CD4-positive, CD25-positive, alpha-beta regulatory T cell (primary cell): ENCODE results near the gene GGCX. TPM values are rescaled to one million over a fixed set of nuclear protein-coding genes. Genes with fewer than 3 reads are reported as not detected.

ENCODE experiments used
- ATAC-seq, 2 donors: fragments of 150-1000 bp; cut with Tn5 transposase; one replicate each; pipeline ENCODE4 v1.10.0; 2021; ENCODE audit warnings: low read depth in 2 of 2, moderate number of reproducible peaks in 2 of 2, moderate library complexity in 1 of 2
- DNase-seq, 3 donors: peaks; one replicate each; pipeline versions ENCODE4 v3.0.0 to v3.0.0-alpha.2; 2012 to 2022; ENCODE audit warnings: mixed read lengths in 1 of 3
- H3K27ac ChIP-seq: one replicate; pipeline ENCODE4 v1.7.0; 2013; ENCODE audit warnings: mild to moderate bottlenecking, low read length; ENCODE audit not compliant: insufficient read depth, poor library complexity, severe bottlenecking
- H3K27me3 ChIP-seq: one replicate; pipeline ENCODE4 v1.7.0; 2013; ENCODE audit warnings: low read length; ENCODE audit not compliant: control insufficient read depth, insufficient read depth
- H3K36me3 ChIP-seq: one replicate; pipeline ENCODE4 v1.7.0; 2013; ENCODE audit warnings: mild to moderate bottlenecking, low read length, moderate library complexity; ENCODE audit not compliant: control insufficient read depth, insufficient read depth
- H3K4me1 ChIP-seq: 2 replicates; pipeline ENCODE4 v1.7.0; 2013; ENCODE audit warnings: mild to moderate bottlenecking, low read length; ENCODE audit not compliant: insufficient read depth, control insufficient read depth, poor library complexity, severe bottlenecking
- H3K4me3 ChIP-seq: one replicate; pipeline ENCODE4 v1.7.0; 2013; ENCODE audit warnings: low read depth, mild to moderate bottlenecking, low read length, moderate library complexity
- H3K9me3 ChIP-seq, 2 experiments: 1 replicate in 1 of 2; 2 replicates in 1 of 2; pipeline ENCODE4 v1.7.0; 2013; ENCODE audit warnings: low read length in 2 of 2, mild to moderate bottlenecking in 1 of 2, moderate library complexity in 1 of 2; ENCODE audit not compliant: control insufficient read depth in 2 of 2
- H3K27ac Mint-ChIP-seq, 3 donors: one replicate each; pipeline ENCODE4 v1.8.0; 2020 to 2022; ENCODE audit warnings: mild to moderate bottlenecking in 3 of 3, mixed read lengths in 3 of 3, moderate library complexity in 2 of 3
- H3K27me3 Mint-ChIP-seq: one replicate; pipeline ENCODE4 v1.8.0; 2022; ENCODE audit warnings: mild to moderate bottlenecking, mixed read lengths
- H3K36me3 Mint-ChIP-seq: one replicate; pipeline ENCODE4 v1.8.0; 2020; ENCODE audit warnings: mixed read lengths
- H3K4me1 Mint-ChIP-seq, 4 donors: one replicate each; pipeline ENCODE4 v1.8.0; 2020 to 2022; ENCODE audit warnings: mixed read lengths in 4 of 4, mild to moderate bottlenecking in 1 of 4
- H3K4me3 Mint-ChIP-seq, 4 donors: one replicate each; pipeline ENCODE4 v1.8.0; 2020 to 2022; ENCODE audit warnings: mild to moderate bottlenecking in 4 of 4, mixed read lengths in 4 of 4, moderate library complexity in 3 of 4
- H3K9me3 Mint-ChIP-seq, 7 donors: one replicate each; pipeline ENCODE4 v1.8.0; 2020 to 2022; ENCODE audit warnings: mixed read lengths in 7 of 7, mild to moderate bottlenecking in 3 of 7, moderate library complexity in 2 of 7
- polyA plus RNA-seq, 4 donors: library from polyadenylated mRNA; unstranded; fragments of 300-500 nt; fragmentation: Illumina TruSeq; gene quantifications; one replicate each; pipeline ENCODE4 v1.2.3, GENCODE V29; 2021
- total RNA-seq: library from RNA; stranded (reverse); gene quantifications from one replicate; pipeline ENCODE4 v1.2.3, GENCODE V29; 2022

The GGCX gene
- total and polyA plus RNA-seq, 5 donors from 2014 or later = 16.7 to 28.1 (median 18.3) TPM

DNA sequence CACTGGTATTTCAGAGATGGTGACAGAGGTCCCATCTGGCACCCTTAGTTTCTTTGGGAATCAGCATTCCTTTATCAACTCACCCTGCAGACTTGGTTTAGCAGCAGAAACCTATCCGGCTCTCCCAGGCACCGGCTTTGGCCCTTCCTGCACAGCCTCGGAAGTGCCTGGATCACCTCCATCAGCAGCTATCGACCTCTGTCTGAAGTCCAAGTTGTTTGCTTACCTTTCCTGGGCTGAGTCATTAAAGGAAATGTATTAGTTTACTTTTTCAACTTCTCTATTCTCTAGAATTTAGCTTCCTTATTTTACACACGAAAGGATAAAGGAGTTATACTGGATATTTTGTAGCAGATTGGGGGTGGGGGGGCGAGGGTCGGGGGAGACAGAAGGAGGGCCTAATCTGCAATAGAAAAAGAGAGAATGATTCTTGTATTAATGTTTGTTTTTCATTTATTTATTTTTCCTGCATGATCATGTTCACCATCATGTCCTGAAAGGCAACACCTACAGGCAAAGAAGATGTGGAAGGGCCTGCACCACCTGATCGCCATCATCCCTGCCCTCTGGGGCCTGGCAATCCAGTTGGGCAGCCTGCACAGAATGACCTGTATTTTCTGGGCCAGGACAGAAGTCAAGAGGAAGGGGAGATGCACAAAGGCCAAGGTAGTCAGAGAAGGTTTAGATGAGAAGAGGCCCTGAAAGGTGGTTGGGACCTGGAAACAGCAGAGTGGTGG, 44.5 kb downstream of the GGCX start:
- H3K4me3 Mint-ChIP-seq = no peak overlapping the region
- H3K4me1 Mint-ChIP-seq = no peaks in the 10 kb centered on the region
- H3K36me3 Mint-ChIP-seq = no peaks in the 10 kb centered on the region
- Histone ChIP-seq H3K9me3 (no peaks in the 10 kb centered on the region), H3K36me3 (no peaks in the 10 kb centered on the region), H3K4me3 (no peak overlapping the region), H3K4me1 (no peaks in the 10 kb centered on the region), H3K27ac (no peak overlapping the region), H3K27me3 (no peaks in the 10 kb centered on the region)
- peaks cover 5% of the 10 kb centered on the region for H3K27me3 Mint-ChIP-seq
- peaks cover 0 to 2% (median 0%) of the 10 kb centered on the region in 7 donors for H3K9me3 Mint-ChIP-seq
- DNase-seq (no peak), ATAC-seq (no peak)
- no peak overlapping the region for H3K27ac Mint-ChIP-seq

DNA sequence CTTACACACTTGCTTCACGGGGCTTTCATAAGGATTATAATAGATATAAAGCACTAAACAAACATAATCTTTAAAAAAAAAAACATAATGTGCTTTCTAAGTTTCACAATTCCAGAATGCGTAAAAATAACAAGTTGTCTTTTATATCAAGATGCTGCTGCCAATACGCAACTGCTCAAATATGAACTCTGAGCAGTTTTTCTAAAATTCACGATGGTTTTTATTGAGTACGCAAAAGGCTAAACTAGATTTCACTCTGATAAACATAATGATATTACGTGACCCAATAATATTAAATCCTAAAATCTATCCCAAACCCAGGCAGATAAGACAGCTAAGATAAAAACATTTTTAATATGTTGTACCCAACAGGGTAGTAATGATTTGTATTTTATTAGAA, 47.0 kb downstream of the GGCX start:
- no peaks in the 10 kb centered on the region for H3K27me3 ChIP-seq
- Mint-ChIP-seq H3K4me1 (no peaks in the 10 kb centered on the region), H3K4me3 (no peak overlapping the region), H3K27ac (no peak overlapping the region), H3K27me3 (peaks cover 5% of the 10 kb centered on the region), H3K36me3 (peaks cover 3% of the 10 kb centered on the region), H3K9me3 (peaks cover 0 to 2% (median 0%) of the 10 kb centered on the region in 7 donors)
- no peak overlapping the region for H3K4me3 ChIP-seq
- no peak overlapping the region for H3K27ac ChIP-seq
- no peaks in the 10 kb centered on the region for H3K36me3 ChIP-seq
- H3K9me3 ChIP-seq = no peaks in the 10 kb centered on the region
- ATAC-seq (no peak), DNase-seq (no peak)
- H3K4me1 ChIP-seq = no peaks in the 10 kb centered on the region

DNA sequence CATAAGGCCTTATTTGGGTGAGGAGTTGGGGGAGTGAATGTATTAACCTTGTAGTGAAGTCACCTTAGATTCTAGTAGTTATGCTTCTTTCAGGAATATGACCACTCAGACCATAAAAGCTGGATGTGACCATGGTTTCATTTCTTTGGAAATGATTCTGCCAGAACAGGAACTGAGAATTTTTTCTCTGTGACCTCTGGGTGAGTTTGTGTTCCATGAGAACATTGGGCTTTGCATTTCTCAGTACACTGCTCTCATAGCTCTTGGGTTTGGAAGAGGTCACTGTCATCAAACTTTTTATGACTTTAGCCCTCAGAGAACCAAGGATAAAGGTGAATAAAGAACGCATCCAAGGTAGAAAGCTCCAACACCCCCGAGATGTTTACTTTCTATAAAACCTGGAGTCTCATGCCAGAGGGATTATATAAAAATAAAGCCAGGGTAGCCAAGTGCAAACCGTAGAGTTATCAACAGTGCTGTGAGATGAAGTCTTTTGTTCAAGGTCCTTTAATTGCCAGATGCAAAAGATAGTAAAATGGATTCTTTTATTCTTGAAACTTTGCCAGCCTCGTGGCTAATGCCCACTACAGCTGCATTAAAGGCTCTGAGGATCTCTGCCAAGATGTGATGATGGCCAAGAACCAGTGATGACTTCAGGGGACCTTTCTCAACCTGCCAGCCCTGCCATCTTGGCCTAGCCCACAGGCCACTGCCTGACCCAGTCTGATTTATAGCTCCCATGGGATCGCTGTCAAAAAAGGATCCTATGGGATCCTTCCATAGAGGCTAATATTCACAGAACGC, 50.1 kb downstream of the GGCX start:
- Mint-ChIP-seq H3K27me3 (peaks cover 5% of the 10 kb centered on the region), H3K36me3 (peaks cover 3% of the 10 kb centered on the region), H3K4me1 (no peaks in the 10 kb centered on the region), H3K9me3 (no peaks in the 10 kb centered on the region), H3K27ac (peak overlapping the region in 1 of 3 donors; percentile 8), H3K4me3 (no peak overlapping the region)
- no peaks in the 10 kb centered on the region for H3K27me3 ChIP-seq
- no peak for ATAC-seq
- no peak overlapping the region for H3K4me3 ChIP-seq
- no peaks in the 10 kb centered on the region for H3K9me3 ChIP-seq
- no peaks in the 10 kb centered on the region for H3K4me1 ChIP-seq
- DNase-seq = no peak
- H3K27ac ChIP-seq = no peak overlapping the region
- no peaks in the 10 kb centered on the region for H3K36me3 ChIP-seq

DNA sequence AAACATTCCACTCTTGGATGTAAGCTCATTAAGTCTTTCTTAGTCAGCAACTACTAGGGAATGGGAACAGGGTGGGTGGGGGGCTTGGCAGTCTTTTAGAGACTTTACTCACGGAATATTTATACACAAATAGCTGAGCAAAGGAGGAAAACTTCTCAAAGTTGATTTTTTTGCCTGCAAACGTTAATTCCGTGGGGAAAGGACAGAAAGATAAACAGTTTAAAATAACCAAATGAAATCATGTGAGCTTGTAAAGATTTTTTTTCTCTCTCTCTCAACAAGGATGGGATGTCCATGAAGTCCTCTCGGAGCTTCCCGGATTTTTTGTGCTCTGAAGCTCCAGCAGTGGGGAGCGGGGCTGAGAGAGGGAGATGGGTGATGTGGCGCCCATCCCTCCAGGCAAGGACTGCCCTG, 54.5 kb downstream of the GGCX start:
- Mint-ChIP-seq H3K4me3 (no peak overlapping the region), H3K9me3 (peaks cover 0 to 2% (median 0%) of the 10 kb centered on the region in 7 donors), H3K27ac (no peak overlapping the region), H3K36me3 (peaks cover 3% of the 10 kb centered on the region), H3K27me3 (no peaks in the 10 kb centered on the region), H3K4me1 (peaks cover 0 to 4% (median 3%) of the 10 kb centered on the region in 4 donors)
- no peaks in the 10 kb centered on the region for H3K4me1 ChIP-seq
- no peak overlapping the region for H3K27ac ChIP-seq
- no peaks in the 10 kb centered on the region for H3K9me3 ChIP-seq
- DNase-seq (no peak), ATAC-seq (no peak)
- H3K27me3 ChIP-seq = no peaks in the 10 kb centered on the region
- H3K4me3 ChIP-seq = no peak overlapping the region
- no peaks in the 10 kb centered on the region for H3K36me3 ChIP-seq

DNA sequence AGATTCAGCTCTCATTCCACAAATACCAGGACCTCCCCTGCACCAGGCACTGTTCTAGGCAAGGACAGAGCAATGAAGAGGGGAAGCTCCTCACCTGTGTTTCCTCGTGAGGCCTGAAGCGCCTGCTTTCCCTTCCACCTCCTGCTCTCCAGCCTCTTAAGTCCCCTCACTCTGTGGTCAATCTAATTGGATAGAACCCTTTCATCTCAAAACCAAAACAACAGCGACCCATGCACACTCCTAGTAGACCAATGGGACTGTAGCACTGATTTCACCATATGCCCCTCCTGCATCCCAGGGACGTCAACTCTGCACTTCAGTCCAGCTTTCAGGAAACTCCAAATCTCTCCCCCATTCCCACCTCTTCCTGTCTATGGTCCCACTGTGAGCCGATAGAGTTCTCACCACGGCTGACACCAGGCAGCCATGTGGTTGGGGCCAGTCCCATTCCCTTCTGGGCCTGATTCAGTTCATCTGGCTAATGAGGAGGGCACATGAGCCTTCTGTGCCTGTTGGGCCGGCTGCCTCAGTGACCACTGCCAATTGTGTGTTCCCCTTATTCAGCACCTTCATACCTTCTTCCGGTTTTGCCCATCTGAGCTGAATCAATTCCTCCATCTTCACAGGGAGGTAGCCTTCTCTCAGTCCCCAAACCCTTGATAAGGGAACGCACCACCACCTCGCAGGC, 55.6 kb downstream of the GGCX start:
- DNase-seq = no peak
- no peaks in the 10 kb centered on the region for H3K9me3 ChIP-seq
- no peak for ATAC-seq
- H3K27ac ChIP-seq = no peak overlapping the region
- Mint-ChIP-seq H3K4me1 (peaks cover 2 to 5% (median 4%) of the 10 kb centered on the region in 4 donors), H3K4me3 (no peak overlapping the region), H3K27me3 (no peaks in the 10 kb centered on the region), H3K27ac (no peak overlapping the region), H3K9me3 (peaks cover 0 to 2% (median 0%) of the 10 kb centered on the region in 7 donors), H3K36me3 (peaks cover 3% of the 10 kb centered on the region)
- no peaks in the 10 kb centered on the region for H3K27me3 ChIP-seq
- no peaks in the 10 kb centered on the region for H3K4me1 ChIP-seq
- H3K36me3 ChIP-seq = no peaks in the 10 kb centered on the region
- no peak overlapping the region for H3K4me3 ChIP-seq

DNA sequence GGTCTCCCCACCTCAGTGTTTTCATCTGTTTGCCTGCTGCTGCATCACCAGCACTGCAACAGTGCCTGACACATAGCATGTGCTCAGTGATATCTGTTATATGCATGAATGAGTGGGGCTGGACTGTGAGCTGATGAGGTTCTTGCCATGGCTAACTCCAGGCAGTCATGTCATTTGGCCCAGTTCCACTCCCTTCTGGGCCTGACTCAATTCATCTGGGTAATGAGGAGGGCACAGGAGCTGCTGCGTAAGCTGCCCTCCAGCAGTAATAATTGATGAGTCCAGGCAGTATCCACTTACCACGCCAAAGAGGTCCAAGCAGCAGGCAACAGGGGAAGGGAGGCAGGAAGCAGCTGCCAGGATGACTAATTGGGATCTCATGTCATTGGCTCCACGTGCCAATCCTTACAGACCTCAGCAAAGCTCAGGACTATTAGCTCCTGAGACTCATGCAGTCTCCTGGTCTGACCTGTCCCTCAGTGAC, 56.5 kb downstream of the GGCX start:
- no peaks in the 10 kb centered on the region for H3K36me3 ChIP-seq
- DNase-seq (no peak), ATAC-seq (no peak)
- H3K4me3 ChIP-seq = no peak overlapping the region
- no peak overlapping the region for H3K27ac Mint-ChIP-seq
- peaks cover 2% of the 10 kb centered on the region for H3K36me3 Mint-ChIP-seq
- H3K4me3 Mint-ChIP-seq = no peak overlapping the region
- no peaks in the 10 kb centered on the region for H3K4me1 ChIP-seq
- peaks cover 0 to 2% (median 0%) of the 10 kb centered on the region in 7 donors for H3K9me3 Mint-ChIP-seq
- H3K9me3 ChIP-seq = no peaks in the 10 kb centered on the region
- no peak overlapping the region for H3K27ac ChIP-seq
- H3K27me3 Mint-ChIP-seq = no peaks in the 10 kb centered on the region
- no peaks in the 10 kb centered on the region for H3K27me3 ChIP-seq
- H3K4me1 Mint-ChIP-seq = peaks cover 2 to 7% (median 5%) of the 10 kb centered on the region in 4 donors

DNA sequence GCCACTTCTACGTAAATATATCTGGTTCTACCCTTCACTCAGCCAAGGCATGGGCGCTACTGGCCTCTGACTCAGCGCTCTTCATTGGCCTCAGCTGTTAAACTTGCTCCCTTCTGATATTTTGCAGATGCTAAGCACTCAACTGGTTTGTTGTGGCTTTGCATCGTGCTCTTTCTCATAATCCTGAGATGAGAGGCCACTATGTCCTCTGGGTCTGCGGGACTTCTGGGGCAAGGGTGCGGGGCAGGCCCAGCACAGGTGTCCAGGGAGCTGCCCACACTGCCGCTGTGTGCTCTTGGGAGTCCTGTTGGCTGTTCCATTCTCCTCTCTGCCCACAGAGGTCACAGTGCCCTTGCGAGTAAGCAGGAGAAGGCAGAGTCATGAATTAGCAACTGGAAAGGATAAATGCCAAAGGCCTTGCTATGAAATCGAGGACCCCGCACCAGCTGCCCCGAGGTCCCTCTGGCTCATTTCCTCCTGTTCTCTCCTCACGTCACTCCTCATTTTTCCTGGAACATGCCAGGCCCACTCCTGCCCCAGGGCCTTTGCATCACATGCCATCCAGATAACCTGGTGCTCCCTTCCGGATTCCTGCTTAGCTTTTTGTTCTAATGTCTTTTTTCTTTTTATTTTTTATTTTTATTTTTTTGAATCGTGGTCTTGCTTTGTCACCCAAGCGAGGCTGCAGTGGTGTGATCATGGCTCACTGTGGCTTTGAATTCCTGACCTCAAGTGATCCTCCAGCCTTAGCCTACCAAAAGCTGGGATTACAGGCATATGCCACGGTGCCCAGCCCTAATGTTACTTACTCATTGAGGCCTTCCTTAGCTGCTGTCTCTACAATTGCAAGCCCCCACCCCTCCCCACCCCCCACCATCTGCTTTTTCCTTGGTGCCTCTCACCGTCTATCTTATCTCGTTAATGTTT, 57.2 kb downstream of the GGCX start:
- ATAC-seq = no peak
- H3K27ac ChIP-seq = no peak overlapping the region
- peaks cover 3% of the 10 kb centered on the region for H3K27me3 Mint-ChIP-seq
- peaks cover 0 to 2% (median 0%) of the 10 kb centered on the region in 7 donors for H3K9me3 Mint-ChIP-seq
- peaks cover 2 to 7% (median 5%) of the 10 kb centered on the region in 4 donors for H3K4me1 Mint-ChIP-seq
- no peaks in the 10 kb centered on the region for H3K36me3 ChIP-seq
- no peak overlapping the region for H3K27ac Mint-ChIP-seq
- H3K4me3 Mint-ChIP-seq = peak overlapping the region in 1 of 4 donors; percentile 39
- no peaks in the 10 kb centered on the region for H3K27me3 ChIP-seq
- no peaks in the 10 kb centered on the region for H3K9me3 ChIP-seq
- no peaks in the 10 kb centered on the region for H3K4me1 ChIP-seq
- no peak for DNase-seq
- no peak overlapping the region for H3K4me3 ChIP-seq
- no peaks in the 10 kb centered on the region for H3K36me3 Mint-ChIP-seq
